Keratinocyte (primary cell): ENCODE measurements around the gene SMIM38. TPM values are rescaled to one million over a fixed set of nuclear protein-coding genes. Genes with fewer than 3 reads are reported as not detected.

ENCODE experiments used
- DNase-seq: peaks from one replicate; pipeline ENCODE4 v3.0.0-alpha.2; 2011; ENCODE audit warnings: low read depth, missing footprints, low spot score
- FAIRE-seq: peaks from 2 replicates; lab custom pipeline; 2011; peaks lifted over from hg19 to GRCh38; lab: Jason Lieb, UNC
- H2AFZ ChIP-seq: 2 replicates; pipeline ENCODE4 v1.6.0; 2012; ENCODE audit warnings: low read length, control low read depth, inconsistent platforms; ENCODE audit not compliant: control insufficient read depth
- H3K27ac ChIP-seq: 2 replicates; pipeline ENCODE4 v1.5.1; 2011; ENCODE audit warnings: low read length; ENCODE audit not compliant: control insufficient read depth, insufficient read depth
- H3K27me3 ChIP-seq: 3 replicates; pipeline ENCODE4 v1.6.0; 2011; ENCODE audit warnings: low read length; ENCODE audit not compliant: control insufficient read depth, insufficient read depth; ENCODE audit errors: extremely low read depth
- H3K36me3 ChIP-seq, 2 experiments: 2 replicates in 1 of 2; 3 replicates in 1 of 2; pipeline ENCODE4 v1.5.1; 2011; ENCODE audit warnings: low read length in 2 of 2, mild to moderate bottlenecking in 1 of 2; ENCODE audit not compliant: control insufficient read depth in 2 of 2, insufficient read depth in 2 of 2; ENCODE audit errors: extremely low read depth in 1 of 2
- H3K4me1 ChIP-seq: 3 replicates; pipeline ENCODE4 v1.5.1; 2011; ENCODE audit warnings: low read length; ENCODE audit not compliant: control insufficient read depth, insufficient read depth; ENCODE audit errors: extremely low read depth
- H3K4me2 ChIP-seq: 3 replicates; pipeline ENCODE4 v1.6.0; 2011; ENCODE audit warnings: low read depth, low read length; ENCODE audit not compliant: control insufficient read depth, insufficient read depth; ENCODE audit errors: extremely low read depth
- H3K4me3 ChIP-seq, 3 experiments: fragments of 200-600 bp in 1 of 3; sonication (generic) in 1 of 3; 2 replicates in 2 of 3; 3 replicates in 1 of 3; pipeline ENCODE4 v1.5.1; 2011 to 2016; ENCODE audit warnings: low read length in 3 of 3, mild to moderate bottlenecking in 3 of 3, control low read depth in 2 of 3, inconsistent platforms in 1 of 3, low read depth in 1 of 3, mixed read lengths in 1 of 3, mixed run types in 1 of 3, moderate library complexity in 1 of 3; ENCODE audit not compliant: control insufficient read depth in 2 of 3, insufficient read depth in 2 of 3; ENCODE audit errors: extremely low read depth in 1 of 3
- H3K79me2 ChIP-seq: 2 replicates; pipeline ENCODE4 v1.6.0; 2012; ENCODE audit warnings: low read length; ENCODE audit not compliant: control insufficient read depth, insufficient read depth
- H3K9ac ChIP-seq: 3 replicates; pipeline ENCODE4 v1.6.0; 2011; ENCODE audit warnings: low read length; ENCODE audit not compliant: control insufficient read depth, insufficient read depth; ENCODE audit errors: extremely low read depth
- H3K9me1 ChIP-seq: 3 replicates; pipeline ENCODE4 v1.6.0; 2011; ENCODE audit warnings: low read length; ENCODE audit not compliant: control insufficient read depth, insufficient read depth; ENCODE audit errors: extremely low read depth
- H3K9me3 ChIP-seq: 2 replicates; pipeline ENCODE4 v1.5.1; 2012; ENCODE audit warnings: low read depth, low read length; ENCODE audit not compliant: control insufficient read depth
- H4K20me1 ChIP-seq: 3 replicates; pipeline ENCODE4 v1.6.0; 2011; ENCODE audit warnings: low read length; ENCODE audit not compliant: control insufficient read depth, insufficient read depth; ENCODE audit errors: extremely low read depth
- EZH2 ChIP-seq: IDR thresholded peaks from one replicate; pipeline ENCODE4 v1.6.1; 2012; ENCODE audit warnings: inconsistent platforms, mild to moderate bottlenecking, low read length, moderate library complexity
- dilution Hi-C: fragments of 300-500 bp; cut with MboI; formaldehyde crosslinking; loops from one replicate; pipeline ENCODE4 v1.7.0; 2020; ENCODE audit warnings: low sequenced_read_pairs; ENCODE audit not compliant: extremely low pct_ligation_motif_present
- polyA plus RNA-seq, 5 experiments: library from polyadenylated mRNA; depleted of rRNA in 3 of 5; stranded (reverse) in 3 of 5; stranded (forward) in 1 of 5; unstranded in 1 of 5; fragments of >200 nt; gene quantifications; 1 replicate in 1 of 5; 2 replicates in 3 of 5; 3 replicates in 1 of 5; pipeline versions ENCODE4 v1.2.1 to v1.2.3, GENCODE V29; 2011 to 2012; ENCODE audit warnings: missing spikeins in 2 of 5, low read depth in 1 of 5, low replicate concordance in 1 of 5
- TF ChIP-seq, protein P1 (sequence below), 3 experiments: IDR thresholded peaks in 1 of 3; conservative IDR thresholded peaks in 1 of 3; optimal IDR thresholded peaks in 1 of 3; 2 replicates in 2 of 3; 3 replicates in 1 of 3; pipeline versions ENCODE3 to v1.5.1; 2011; ENCODE audit warnings: low read length in 3 of 3, mild to moderate bottlenecking in 3 of 3, moderate library complexity in 2 of 3, control low read depth in 1 of 3, inconsistent platforms in 1 of 3; ENCODE audit not compliant: insufficient read depth in 2 of 3; ENCODE audit errors: extremely low read depth in 1 of 3

SMIM38 gene
- polyA plus RNA-seq, 1 donor (not counting 4 experiments of a cell fraction or from before 2014, with no cell fraction given): not detected

DNA sequence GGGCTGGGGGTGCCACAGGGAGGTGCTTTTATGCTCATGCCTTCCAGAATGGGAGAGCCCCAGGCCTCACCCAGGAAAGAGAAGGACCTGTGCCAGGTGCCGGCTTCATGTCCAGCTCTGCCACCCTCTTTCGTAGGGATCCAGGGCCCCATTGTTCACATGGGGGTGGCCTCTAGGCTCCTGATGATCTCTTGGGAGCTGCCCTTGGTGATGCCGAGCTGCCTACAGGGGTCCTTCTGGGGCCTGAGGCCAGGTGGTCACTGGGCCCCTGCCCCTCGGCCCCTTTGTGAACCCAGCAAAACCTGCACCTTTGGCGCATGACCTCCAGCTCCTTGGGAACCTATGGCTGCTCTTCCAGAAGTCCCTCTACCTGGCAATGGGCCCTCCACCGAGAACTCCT is 41.4 kb upstream of the SMIM38 start:
- dilution Hi-C loops: loop anchor here (10.0 to 25.0 kb wide), 2 partner anchors 123 to 550 kb away; no protein-coding TSS in a partner anchor
- H3K9ac ChIP-seq: no peak overlapping the region

GRCh38 chr11:69114811-69115523 is 40.8 kb upstream of the SMIM38 start:
- Histone ChIP-seq H3K27me3 (peaks cover 31% of the 10 kb centered on the region), H3K9me1 (no peaks in the 10 kb centered on the region), H3K9ac (no peak overlapping the region), H3K4me2 (no peak overlapping the region), H3K4me3 (no peak overlapping the region), H3K36me3 (no peaks in the 10 kb centered on the region), H2AFZ (no peak overlapping the region), H3K9me3 (peaks cover 2% of the 10 kb centered on the region), H3K27ac (no peak overlapping the region), H4K20me1 (no peaks in the 10 kb centered on the region), H3K79me2 (no peaks in the 10 kb centered on the region), H3K4me1 (no peaks in the 10 kb centered on the region)
- FAIRE-seq (no peak), DNase-seq (no peak)
- dilution Hi-C loops: loop anchor here (10.0 to 25.0 kb wide), 2 partner anchors 122 to 550 kb away; no protein-coding TSS in a partner anchor
- TF ChIP-seq EZH2: no peak
- TF ChIP-seq, protein P1, sequence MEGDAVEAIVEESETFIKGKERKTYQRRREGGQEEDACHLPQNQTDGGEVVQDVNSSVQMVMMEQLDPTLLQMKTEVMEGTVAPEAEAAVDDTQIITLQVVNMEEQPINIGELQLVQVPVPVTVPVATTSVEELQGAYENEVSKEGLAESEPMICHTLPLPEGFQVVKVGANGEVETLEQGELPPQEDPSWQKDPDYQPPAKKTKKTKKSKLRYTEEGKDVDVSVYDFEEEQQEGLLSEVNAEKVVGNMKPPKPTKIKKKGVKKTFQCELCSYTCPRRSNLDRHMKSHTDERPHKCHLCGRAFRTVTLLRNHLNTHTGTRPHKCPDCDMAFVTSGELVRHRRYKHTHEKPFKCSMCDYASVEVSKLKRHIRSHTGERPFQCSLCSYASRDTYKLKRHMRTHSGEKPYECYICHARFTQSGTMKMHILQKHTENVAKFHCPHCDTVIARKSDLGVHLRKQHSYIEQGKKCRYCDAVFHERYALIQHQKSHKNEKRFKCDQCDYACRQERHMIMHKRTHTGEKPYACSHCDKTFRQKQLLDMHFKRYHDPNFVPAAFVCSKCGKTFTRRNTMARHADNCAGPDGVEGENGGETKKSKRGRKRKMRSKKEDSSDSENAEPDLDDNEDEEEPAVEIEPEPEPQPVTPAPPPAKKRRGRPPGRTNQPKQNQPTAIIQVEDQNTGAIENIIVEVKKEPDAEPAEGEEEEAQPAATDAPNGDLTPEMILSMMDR (optimal IDR thresholded peaks at IDR 0.05 in 1 of 3, IDR thresholded peaks at IDR 0.05 in 1 of 3, conservative IDR thresholded peaks at IDR 0.05 in 1 of 3; ENCODE audit: extremely low read depth in 1 of 3, insufficient read depth in 2 of 3, low read length in 3 of 3): no peak

More for the DNA sequence above, 41.4 kb upstream of the SMIM38 start:
- Histone ChIP-seq H3K4me1 (no peaks in the 10 kb centered on the region), H4K20me1 (no peaks in the 10 kb centered on the region), H3K4me3 (no peak overlapping the region), H3K27me3 (peaks cover 31% of the 10 kb centered on the region), H2AFZ (no peak overlapping the region), H3K9me3 (no peaks in the 10 kb centered on the region), H3K27ac (no peak overlapping the region), H3K79me2 (no peaks in the 10 kb centered on the region), H3K4me2 (no peak overlapping the region), H3K9me1 (no peaks in the 10 kb centered on the region), H3K36me3 (no peaks in the 10 kb centered on the region)
- no peak for TF ChIP-seq EZH2
- TF ChIP-seq, protein P1 (optimal IDR thresholded peaks at IDR 0.05 in 1 of 3, IDR thresholded peaks at IDR 0.05 in 1 of 3, conservative IDR thresholded peaks at IDR 0.05 in 1 of 3; ENCODE audit: extremely low read depth in 1 of 3, insufficient read depth in 2 of 3, low read length in 3 of 3): no peak
- DNase-seq (no peak), FAIRE-seq (no peak)
